HG03521 (cell line): ENCODE results near the gene POLR2F.
A peak's percentile ranks its signal among the peaks of the same experiment; 100 is the strongest.

Experiments used
- ATAC-seq: cut with Tn5 transposase; IDR thresholded peaks from one replicate; pipeline ENCODE4 v1.9.1; 2021; ENCODE audit warnings: mild to moderate bottlenecking, moderate library complexity; ENCODE audit not compliant: unreplicated experiment

POLR2F gene

DNA sequence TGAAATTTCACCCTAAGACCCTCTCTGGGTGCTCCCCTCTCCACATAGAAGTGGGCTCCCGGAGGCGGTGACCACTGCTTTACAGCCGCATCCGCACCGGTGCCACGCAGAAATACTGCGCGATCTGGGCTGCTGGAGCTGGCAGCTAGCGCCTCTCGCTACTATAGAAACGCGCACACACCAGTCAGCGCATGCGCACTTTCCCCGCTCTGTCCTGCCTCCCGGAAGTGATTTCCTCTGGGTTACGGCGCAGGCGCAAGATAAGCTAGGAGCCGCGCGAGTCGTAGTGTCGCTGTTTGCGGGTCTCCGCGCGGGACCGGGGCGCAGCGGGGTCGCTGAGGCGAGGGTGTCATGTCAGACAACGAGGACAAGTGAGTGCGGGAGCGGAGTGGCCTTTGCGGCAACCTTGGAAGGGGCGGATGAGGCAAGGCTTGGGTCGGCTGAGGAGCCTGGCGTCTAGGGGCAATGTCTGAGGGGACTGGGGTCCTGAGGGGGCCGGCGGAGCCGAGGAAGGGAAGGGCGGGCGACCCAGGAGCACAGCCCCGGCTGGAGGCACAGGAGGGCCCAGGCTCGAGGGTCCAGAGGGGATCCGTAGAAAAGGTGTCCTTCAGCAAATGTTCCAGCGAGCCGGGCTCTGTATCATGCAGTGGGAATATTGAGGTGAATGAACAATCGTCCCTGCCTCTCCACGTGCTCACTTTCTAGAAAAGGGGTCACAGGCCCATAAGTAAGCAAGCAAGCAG is at the start of gene POLR2F, which contains the start of gene C22orf23:
Gene POLR2F (plus strand): TSS at position 263 of the 743 bp plus-strand sequence. CDS start 89 bp downstream, at position 352.
Gene C22orf23 (minus strand): TSS at position 165 of the 743 bp plus-strand sequence. CDS start 452 bp downstream, outside the sequence.
- ATAC-seq = peak; percentile 87

DNA sequence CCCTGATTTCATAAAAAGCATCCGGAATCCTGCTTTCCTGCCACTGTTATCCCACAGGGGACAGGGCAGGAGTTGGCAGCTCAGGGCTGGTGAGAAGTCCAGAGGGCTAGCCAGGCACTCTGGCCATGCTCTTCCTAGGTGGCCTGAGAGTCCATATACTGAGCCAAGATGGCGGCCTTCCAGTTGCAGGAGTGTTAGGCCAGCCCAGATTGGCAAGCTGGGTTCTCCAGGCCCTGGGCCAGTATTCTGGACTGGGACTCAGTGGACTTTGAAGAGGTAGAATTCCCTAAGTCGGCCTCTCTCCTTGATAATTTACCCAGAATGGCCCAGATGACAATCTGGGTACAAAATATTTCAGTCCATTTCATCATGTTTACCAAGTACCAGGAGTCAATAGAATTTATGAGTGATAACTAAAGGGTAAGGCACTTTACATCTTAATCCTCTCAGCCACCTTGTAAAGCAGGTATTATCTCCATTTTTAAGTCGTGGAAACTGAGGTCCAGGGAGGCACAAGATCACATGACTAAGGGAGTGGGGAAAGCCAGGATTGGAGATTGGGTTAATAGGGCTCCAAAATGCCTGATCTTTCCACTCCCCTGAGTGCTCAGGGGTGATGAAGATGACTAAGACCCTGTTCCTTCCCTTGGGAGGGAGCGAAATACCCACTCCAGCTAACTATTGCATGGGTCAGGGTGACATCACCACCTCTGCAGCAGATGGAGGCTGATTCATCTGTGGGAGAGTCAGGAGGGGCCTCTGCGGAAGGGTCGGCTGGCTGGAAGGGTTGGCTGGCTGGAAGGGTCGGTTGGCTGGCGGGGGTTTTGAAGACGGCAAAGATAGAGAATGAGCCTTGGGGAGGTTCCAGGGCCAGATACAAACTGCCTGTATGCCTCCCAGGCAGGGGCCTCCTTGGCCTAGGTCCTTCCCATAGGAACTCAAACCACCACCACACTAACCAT is 48.6 kb upstream of the POLR2F start:
- ATAC-seq = no peak

DNA sequence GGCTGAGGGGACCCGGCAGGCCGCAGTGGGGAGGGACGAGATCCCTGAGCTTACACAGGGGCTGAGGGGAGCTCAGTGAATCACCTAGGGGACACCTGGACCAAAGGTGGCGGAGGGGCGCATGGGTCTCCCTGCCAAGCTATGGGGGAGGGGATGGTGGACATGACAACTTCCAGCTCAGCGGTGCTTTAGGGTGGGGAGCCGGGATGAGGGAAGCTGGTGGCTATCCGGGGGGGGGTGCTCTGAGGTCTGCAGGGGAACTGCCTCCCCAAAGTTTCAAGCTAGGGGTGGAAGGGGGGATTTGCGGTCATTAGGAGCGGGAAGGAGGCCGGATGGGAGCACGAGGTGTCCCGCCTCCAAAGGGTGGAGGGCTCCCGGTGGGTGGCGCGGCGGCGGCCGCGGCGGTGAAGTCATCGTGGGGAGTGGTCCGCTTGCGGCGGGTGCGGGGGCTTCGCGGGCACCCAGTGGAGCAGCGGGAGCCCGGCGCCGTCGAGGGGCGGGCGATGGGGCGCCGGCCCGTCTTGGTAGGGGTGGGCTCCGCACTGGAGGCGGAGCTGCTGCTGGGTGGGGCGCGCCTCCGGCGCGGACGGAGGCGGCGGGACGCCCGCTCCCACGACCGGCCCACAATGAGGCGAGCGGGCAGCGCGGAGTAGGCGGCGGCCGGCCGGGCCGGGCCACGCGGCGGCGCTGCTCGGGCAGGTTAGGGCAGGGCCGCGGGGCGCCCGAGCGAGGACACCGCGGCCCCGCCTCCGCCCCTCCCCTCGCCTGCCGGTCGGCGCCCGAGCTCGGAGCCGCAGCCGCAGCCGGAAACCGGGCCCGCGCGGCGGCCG is 47.8 kb upstream of the POLR2F start, which contains the start of gene MICALL1:
Gene MICALL1 (plus strand): TSS at position 764 of the 830 bp plus-strand sequence. CDS start 126 bp downstream, outside the sequence.
- peak; percentile 79 for ATAC-seq

DNA sequence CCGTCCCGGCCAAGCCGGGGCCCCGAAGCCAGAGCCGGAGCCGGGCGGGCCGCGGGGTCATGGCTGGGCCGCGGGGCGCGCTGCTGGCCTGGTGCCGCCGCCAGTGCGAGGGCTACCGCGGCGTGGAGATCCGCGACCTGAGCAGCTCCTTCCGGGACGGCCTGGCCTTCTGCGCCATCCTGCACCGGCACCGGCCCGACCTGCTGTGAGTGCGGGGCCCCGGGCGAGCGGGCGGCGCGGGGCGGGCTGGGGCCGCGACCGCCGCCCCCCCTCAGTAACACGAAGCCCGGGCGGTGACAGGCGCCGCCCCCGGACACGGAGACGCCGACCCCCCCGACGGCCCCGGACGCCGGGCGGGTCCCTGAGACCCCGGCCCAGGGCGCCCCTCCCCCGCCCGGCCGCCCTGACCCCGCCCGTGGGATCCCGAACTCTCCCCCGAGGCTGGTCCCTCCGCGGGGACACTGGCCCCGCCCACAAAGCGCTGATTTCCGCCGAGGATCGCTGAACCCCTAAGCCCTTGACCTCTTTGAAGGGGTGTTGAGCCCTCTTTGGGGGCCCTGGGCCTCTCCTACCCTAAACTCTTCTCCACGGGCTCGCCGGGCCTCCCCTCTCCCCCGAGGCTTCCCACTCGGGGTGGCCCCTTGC is 47.0 kb upstream of the POLR2F start:
- ATAC-seq = peak; percentile 4

DNA sequence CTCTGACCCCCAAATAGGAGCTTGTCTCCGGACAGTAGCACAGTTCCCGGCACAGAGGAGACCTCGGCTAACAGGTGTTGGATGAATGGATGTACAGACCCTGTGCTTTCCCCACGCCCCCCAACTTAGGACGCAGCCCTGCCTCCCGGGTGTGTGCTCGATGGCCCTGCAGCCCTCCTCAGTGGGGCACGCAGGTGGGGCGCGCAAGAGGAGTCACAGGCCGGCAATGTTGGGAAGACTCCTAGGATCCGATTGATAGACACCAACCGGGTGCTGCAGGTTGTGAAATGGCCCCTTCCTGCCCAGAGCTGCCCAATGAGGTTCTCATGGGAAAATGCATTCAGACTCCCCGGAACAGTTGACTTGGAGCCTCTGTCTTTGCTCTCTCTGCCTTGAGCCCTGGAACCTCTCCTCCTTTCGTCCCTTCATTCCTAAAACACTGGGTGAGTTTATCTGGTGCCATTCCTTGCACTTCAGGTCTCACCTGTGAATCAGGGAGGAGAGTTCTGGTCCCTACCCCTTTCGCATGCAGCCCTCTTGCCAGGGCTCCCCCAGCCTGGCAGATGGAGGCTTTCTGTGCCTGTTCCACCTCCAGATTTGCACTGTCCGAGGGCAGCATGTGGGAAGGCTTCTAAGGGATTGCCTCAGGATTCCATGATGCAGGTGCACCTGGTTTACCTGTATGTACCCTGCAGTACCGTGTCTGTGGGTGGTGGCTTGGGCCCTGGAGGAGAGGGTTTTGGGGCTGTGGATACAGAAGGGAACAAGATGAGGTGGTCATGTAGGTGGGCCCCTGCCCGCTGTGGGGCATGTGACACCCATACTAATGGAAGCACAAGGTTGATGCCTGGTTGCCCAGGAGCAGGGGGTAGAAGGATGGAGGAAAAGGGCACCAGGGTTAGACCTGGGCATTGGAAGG is 46.2 kb upstream of the POLR2F start:
- ATAC-seq = no peak

DNA sequence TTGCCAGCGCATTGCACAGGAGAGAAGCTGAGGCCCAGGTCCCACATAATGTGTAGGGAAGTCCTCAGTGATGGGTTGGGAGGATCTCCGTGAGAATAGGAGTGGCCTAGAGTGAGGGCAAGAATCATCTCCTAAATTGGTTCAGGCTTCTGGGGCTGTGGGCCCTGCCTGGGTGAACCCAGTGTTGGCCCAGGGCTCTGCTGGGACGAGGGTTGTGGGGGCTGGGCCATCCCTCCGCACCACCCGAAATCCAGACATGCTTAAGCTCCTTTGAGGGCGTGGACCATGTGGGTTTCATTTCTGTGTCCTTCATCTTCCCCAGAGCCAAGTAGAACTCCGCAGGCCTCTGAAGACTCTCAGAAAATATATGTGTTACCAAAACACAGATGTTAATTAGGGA is 43.7 kb upstream of the POLR2F start:
- ATAC-seq = no peak

DNA sequence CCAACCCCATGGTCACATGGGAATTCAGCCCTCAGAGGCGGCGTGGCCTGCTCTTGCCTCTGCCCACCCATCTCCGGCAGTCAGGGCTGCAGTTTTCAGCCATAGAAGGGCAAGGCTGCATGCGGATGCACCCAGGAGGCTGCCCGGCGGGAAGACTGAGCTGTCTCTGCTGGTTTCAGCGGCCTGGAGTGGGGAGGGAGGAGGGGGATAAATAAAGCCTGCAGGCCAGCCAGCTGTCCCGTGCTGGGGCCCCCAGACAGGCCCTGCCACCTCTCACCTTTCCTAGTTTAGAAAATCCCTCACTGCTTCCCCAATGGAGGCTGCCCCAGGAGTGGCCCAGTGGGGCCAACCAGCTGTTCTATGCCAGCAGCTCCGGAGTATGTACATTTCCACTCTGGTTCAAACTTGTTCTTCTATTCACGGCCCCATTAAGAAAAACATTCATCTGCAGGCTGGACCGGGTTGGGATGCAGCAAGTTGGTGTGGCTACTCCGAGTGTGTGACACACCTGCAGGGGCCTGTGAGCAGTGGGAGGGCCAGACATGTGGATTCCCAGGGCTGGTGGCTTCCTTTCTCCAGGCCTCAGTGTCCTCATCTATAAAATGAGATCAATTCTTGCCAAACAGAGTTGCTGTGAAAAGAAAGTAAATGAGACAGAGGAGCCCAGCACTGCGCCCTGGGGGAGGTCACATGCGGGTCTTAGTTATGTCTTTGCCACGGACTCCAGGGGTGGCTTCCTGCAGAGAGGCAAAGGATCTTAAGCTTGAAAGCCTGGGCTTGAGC is 42.4 kb upstream of the POLR2F start:
- ATAC-seq = no peak

DNA sequence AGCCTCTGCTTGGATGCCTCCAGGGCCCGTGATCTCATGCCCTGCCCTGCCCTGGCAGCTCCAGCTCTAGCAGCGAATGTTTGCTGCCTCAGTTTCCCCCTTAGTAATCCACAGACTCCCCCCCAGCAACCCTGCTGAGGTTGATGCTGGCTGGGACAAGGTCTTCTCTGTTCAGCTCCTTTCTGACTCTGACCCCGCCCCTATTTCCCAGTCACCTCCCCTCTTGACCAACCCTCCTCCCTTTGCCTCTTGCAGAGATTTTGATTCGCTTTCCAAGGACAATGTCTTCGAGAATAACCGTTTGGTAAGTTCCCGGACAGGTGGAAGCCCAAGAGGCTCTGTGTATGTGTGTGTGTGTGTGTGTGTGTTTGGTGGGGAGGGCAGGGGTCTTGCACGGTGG is 41.8 kb upstream of the POLR2F start:
- ATAC-seq = no peak

DNA sequence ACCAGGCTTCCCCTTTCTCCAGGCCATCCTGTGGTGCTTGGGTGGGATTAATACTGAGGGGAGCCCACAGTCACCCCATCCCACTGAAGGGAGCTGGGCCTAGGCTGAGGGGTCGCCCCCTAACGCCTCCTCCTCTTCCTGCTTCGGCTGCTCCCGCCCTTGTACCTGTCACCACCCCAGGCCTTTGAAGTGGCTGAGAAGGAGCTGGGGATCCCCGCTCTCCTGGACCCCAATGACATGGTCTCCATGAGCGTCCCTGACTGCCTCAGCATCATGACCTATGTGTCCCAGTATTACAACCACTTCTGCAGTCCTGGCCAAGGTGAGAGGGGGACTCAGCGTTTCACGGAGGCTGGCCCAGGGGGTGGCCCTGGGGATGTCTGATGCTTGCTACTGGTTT is 41.3 kb upstream of the POLR2F start:
- ATAC-seq = no peak

DNA sequence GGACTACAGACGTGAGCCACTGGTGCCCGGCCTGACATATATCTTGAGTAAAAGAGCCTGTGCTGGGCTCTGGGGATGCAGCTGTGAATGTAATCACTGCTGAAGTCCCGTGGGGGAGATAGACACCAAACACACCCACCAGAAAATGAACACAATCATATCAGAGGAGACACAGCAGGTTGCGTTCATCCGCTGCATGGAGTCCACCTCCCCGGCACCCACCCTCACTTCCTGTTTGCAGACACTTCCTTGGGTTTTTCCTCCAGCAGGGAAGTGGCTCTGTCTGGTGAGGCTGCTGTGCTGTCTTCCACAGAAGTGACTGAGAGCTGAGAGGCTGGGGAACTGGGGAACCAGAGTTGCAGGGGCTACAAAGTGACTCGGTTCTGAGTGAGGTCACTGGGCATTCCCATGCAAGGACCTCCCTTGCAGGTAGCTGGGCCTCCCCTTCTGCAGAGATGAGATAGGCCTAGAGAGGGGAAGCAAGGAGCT is 40.2 kb upstream of the POLR2F start:
- ATAC-seq = no peak

DNA sequence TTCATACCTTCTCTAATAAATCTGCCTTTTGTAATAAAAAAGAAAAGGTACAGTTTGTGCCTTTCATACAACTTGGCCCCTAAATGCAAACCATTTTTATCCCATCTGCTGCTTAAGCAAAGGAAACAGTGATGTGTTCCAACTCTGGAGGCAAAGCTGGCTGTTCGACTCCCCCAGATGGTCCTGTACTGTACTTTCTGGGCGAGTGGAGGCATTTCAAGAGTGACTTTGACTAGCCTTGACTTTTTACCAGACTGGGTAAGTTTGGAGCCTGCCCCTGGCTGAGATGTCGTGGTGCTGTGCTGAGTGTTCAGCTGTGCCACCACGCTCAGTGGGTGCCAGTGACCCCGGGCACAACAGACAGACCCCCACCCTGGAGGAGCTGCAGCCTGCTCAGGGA is 37.2 kb upstream of the POLR2F start:
- no peak for ATAC-seq

DNA sequence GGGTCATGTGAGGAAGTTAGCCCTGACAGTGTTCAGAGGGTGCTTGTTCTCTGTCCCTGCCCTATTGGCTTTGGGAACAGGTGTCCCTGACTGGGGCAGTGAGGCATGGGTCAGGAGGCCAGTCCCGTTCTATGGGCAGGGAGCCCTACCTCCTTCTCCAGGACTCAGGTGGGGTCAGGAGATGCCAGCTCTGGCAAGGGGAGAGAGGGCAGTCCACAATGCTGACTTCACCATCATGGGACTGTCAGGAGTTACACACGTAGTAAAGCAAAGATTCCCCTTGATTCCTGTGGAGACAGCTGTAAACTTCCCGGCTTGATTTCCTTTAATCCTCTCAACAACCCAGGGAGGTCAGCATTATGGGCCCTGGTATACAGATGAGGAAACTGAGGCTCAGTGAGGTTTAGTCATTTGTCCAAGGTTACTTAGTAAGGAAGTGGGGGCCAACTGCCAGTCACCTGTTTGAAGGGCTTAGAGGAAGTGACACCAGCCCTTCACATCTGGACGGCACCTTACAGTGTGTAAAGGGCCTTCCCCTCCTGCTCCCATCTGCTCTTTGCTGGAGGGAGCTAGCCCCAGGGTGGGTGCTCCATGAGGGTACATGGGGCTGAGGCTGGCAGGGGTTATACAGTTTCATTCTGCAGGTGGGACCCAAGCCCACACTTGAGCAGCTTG is 35.5 kb upstream of the POLR2F start:
- ATAC-seq = no peak

DNA sequence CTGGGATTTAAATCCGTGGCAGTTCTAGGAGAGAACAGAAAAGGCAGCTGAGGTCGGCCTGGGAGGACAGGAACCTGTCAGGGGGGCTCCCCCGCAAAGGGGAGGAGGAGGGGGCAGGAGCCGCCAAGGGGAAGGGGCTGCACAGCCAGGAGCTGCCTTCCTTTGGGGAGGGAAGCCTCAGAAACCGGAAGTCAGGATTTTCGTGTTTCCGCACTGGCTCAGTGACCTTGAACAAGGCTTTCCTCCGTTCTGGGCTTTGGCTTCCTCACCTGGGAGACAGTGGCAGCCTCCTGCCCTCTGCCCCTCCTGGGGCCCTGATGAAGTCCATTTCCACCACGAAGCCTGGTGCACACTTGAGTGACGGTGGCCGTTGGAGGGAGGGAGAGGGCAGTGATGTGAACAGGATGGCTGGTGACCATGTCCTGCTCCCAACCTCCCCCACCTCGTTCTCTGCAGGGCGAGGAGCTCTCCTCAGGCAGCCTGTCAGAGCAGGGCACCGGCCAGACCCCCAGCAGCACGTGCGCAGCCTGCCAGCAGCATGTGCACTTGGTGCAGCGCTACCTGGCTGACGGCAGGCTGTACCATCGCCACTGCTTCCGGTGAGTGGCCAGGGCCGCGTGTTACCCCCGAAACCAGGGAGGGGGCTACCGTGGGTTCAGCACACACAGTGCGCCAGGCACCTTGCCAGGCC is 34.8 kb upstream of the POLR2F start:
- ATAC-seq = no peak

DNA sequence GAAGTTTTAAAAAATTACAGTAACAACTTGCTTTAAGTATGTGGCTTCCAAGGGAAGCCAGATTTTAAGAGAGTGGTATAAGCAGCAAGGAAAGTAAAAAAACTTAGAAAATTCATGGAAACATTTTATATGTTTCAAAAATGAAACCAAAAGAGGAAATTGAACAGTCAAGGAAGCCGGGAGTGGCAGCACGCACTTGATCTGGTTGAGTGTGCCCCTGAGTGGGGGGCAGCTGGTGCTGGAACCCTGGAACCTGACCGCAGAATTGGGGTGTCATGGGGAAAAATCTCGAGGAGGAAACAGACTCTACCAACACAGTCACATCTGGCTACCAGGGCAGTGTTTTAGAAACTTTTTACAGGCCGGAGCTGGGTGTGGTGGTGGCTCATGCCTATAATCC is 33.4 kb upstream of the POLR2F start:
- ATAC-seq = no peak

DNA sequence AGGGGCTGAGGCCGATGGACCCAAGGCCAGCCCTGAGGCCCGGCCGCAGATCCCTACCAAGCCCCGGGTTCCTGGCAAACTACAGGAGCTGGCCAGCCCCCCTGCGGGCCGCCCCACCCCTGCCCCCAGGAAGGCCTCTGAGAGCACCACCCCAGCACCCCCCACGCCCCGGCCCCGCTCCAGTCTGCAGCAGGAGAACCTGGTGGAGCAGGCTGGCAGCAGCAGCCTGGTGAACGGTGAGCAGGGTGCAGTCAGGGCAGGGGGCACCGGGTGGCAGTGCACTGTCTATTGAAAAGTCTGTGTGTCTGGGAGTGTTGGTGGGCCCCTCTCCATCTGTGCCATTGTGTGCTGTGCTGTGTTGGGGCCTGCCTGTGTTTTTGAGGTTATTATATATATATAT is 31.3 kb upstream of the POLR2F start:
- ATAC-seq = no peak

DNA sequence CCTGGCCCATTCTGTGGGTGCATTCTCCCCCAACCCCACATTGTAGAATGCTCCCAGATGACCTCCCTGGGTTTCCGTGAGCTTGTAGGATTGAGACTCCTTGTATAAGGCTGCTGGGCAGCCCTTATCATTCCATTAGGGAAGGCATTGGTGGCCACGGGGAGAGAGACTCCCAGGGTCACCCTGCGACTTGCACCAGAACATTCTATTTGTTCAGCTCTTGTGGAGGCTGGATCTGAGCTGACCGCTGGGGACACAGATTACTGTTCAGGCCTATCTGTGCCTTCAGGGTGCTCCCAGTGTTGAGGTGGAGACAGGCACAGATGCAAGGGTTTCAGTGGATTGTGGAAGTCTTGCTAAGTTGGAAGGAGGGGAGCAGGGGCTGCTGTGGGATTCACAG is 29.6 kb upstream of the POLR2F start:
- no peak for ATAC-seq

DNA sequence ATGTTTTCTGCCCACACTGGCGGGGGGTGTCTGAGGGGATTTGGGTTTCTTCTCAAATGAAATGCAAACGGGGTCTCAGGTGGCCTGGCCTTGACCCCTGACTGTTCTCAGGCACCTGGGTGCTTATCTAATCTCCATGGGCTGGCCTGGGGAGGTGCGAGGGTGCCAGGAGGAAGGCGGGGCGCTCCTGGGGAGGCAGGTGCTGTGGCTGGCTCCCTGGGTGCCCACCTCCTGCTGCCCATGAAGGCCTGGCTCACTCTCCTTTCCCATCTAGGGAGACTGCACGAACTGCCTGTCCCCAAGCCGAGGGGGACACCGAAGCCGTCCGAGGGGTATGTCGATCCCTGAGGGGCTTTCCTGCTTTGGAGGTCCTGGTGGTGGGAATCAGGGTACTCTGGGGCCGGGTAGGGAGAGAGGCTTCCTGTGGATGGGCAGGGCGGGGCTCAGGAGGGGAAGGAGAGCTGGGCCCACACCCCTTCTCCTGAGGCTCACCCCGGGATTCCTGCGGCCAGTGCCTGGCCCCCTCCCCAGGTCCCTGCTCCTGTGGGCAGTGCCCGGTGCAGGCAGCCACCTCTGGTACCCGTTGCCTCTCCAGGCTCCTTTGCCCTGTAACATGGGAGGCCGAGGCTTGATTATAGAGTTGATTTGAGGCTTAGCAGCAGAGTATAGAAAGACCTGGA is 29.0 kb upstream of the POLR2F start:
- no peak for ATAC-seq
